IMR-90 (cell line): ENCODE data around the gene EIF4A3. TPM values are rescaled to one million over a fixed set of nuclear protein-coding genes. Genes with fewer than 3 reads are reported as not detected.

Source experiments
- ATAC-seq: fragments of 200-7000 bp; cut with Tn5 transposase; 2 replicates; pipeline ENCODE4 v1.9.1; 2020; ENCODE audit warnings: low read depth, mild to moderate bottlenecking, moderate library complexity
- BruUV-seq: library from RNA; stranded (reverse); fragments of 400-500 nt; replicated peaks from 2 replicates; lab custom pipeline; 2021; lab: Mats Ljungman, UMichigan
- CTCF ChIA-PET: fragments of 300-600 bp; formaldehyde crosslinking; extraction: SDS; loops from one replicate; lab custom pipeline; 2021; ENCODE audit warnings: antibody characterized with exemption; lab: Yijun Ruan, JAX
- POLR2A ChIA-PET: fragments of 300-600 bp; sonication (Branson Sonifier 250); formaldehyde crosslinking; loops from one replicate; lab custom pipeline; 2022; ENCODE audit warnings: antibody characterized with exemption; ENCODE audit not compliant: unreplicated experiment; lab: Charles Lee
- DNase-seq: peaks from one replicate; pipeline ENCODE4 v3.0.0; 2013
- H2AFZ ChIP-seq: replicated peaks from 2 replicates; pipeline ENCODE3; 2013; ENCODE audit warnings: low read length, mild to moderate bottlenecking; ENCODE audit not compliant: poor library complexity
- H2AK5ac ChIP-seq: 2 replicates; pipeline ENCODE4 v1.6.1; 2013; ENCODE audit warnings: low read depth, low read length, inconsistent platforms
- H2AK9ac ChIP-seq: replicated peaks from 2 replicates; pipeline ENCODE3; 2013; ENCODE audit warnings: mild to moderate bottlenecking, low read depth, low read length, moderate library complexity; ENCODE audit not compliant: poor library complexity
- H2BK120ac ChIP-seq: 2 replicates; pipeline ENCODE4 v1.6.1; 2013; ENCODE audit warnings: low read depth, low read length, inconsistent platforms
- H2BK15ac ChIP-seq: 3 replicates; pipeline ENCODE4 v1.6.1; 2013; ENCODE audit warnings: low read depth, low read length, inconsistent platforms
- H2BK20ac ChIP-seq: 2 replicates; pipeline ENCODE4 v1.6.1; 2013; ENCODE audit warnings: low read depth, mild to moderate bottlenecking, inconsistent platforms, low read length, moderate library complexity
- H2BK5ac ChIP-seq: 2 replicates; pipeline ENCODE4 v1.6.1; 2013; ENCODE audit warnings: mild to moderate bottlenecking, low read depth, low read length, inconsistent platforms; ENCODE audit not compliant: poor library complexity, severe bottlenecking
- H3K14ac ChIP-seq: replicated peaks from 2 replicates; pipeline ENCODE4 v1.6.1; 2013; ENCODE audit warnings: low read depth, low read length, inconsistent platforms
- H3K18ac ChIP-seq: 2 replicates; pipeline ENCODE4 v1.6.1; 2013; ENCODE audit warnings: low read depth, low read length, control low read depth
- H3K23ac ChIP-seq: 2 replicates; pipeline ENCODE4 v1.6.1; 2013; ENCODE audit warnings: low read depth, low read length, inconsistent platforms
- H3K27ac ChIP-seq: 2 replicates; pipeline ENCODE4 v1.5.1; 2013; ENCODE audit warnings: mild to moderate bottlenecking, control low read depth, low read length; ENCODE audit not compliant: insufficient read depth
- H3K27me3 ChIP-seq: 2 replicates; pipeline ENCODE4 v1.6.1; 2013; ENCODE audit warnings: low read length; ENCODE audit not compliant: control insufficient read depth, insufficient read depth
- H3K36me3 ChIP-seq: 2 replicates; pipeline ENCODE4 v1.6.1; 2013; ENCODE audit warnings: low read length, mixed read lengths; ENCODE audit not compliant: control insufficient read depth, insufficient read depth
- H3K4ac ChIP-seq: 2 replicates; pipeline ENCODE4 v1.6.1; 2013; ENCODE audit warnings: low read depth, low read length, inconsistent platforms
- H3K4me1 ChIP-seq: 2 replicates; pipeline ENCODE4 v1.6.1; 2013; ENCODE audit warnings: low read length, mixed read lengths; ENCODE audit not compliant: control insufficient read depth, insufficient read depth
- H3K4me2 ChIP-seq: 2 replicates; pipeline ENCODE4 v1.6.1; 2013; ENCODE audit warnings: low read depth, mild to moderate bottlenecking, control low read depth, low read length, moderate library complexity
- H3K4me3 ChIP-seq: 2 replicates; pipeline ENCODE4 v1.5.1; 2013; ENCODE audit warnings: low read depth, mild to moderate bottlenecking, control low read depth, low read length, moderate library complexity; ENCODE audit not compliant: insufficient read depth
- H3K56ac ChIP-seq: 2 replicates; pipeline ENCODE4 v1.6.1; 2013; ENCODE audit warnings: low read length, inconsistent platforms; ENCODE audit not compliant: insufficient read depth; ENCODE audit errors: extremely low read depth
- H3K79me1 ChIP-seq, 2 experiments: 2 replicates each; pipeline ENCODE4 v1.6.1; 2013; ENCODE audit warnings: low read length in 2 of 2, inconsistent platforms in 1 of 2, low read depth in 1 of 2
- H3K9ac ChIP-seq: 2 replicates; pipeline ENCODE4 v1.6.1; 2013; ENCODE audit warnings: low read depth, low read length, control low read depth
- H3K9me1 ChIP-seq: 2 replicates; pipeline ENCODE4 v1.6.1; 2013; ENCODE audit warnings: low read length, inconsistent platforms; ENCODE audit not compliant: insufficient read depth
- H3K9me3 ChIP-seq: 2 replicates; pipeline ENCODE4 v1.6.1; 2013; ENCODE audit warnings: low read length; ENCODE audit not compliant: control insufficient read depth, insufficient read depth
- H4K20me1 ChIP-seq: 2 replicates; pipeline ENCODE4 v1.6.1; 2013; ENCODE audit warnings: low read length, inconsistent platforms; ENCODE audit not compliant: insufficient read depth
- H4K5ac ChIP-seq: 2 replicates; pipeline ENCODE4 v1.6.1; 2013; ENCODE audit warnings: mild to moderate bottlenecking, low read depth, low read length, control low read depth
- H4K8ac ChIP-seq, 2 experiments: 2 replicates each; pipeline ENCODE4 v1.6.1; 2013; ENCODE audit warnings: low read depth in 2 of 2, low read length in 2 of 2, control low read depth in 1 of 2, inconsistent platforms in 1 of 2
- H4K91ac ChIP-seq: 2 replicates; pipeline ENCODE4 v1.6.1; 2013; ENCODE audit warnings: low read depth, low read length, inconsistent platforms; ENCODE audit not compliant: insufficient read depth
- RAD21 ChIP-seq: IDR thresholded peaks from 2 replicates; pipeline ENCODE4 v1.6.1; 2012; ENCODE audit warnings: low read length, improper control_type of control experiment
- WGBS, 2 experiments: methylation state at CpG; one replicate each; pipeline versions ENCODE4 v1.1.5 to v1.1.7; 2013; ENCODE audit warnings: missing lambda C conversion rate in 2 of 2; ENCODE audit not compliant: insufficient read length in 1 of 2; ENCODE audit errors: extremely low coverage in 2 of 2; 5-methylcytosine and 5-hydroxymethylcytosine counted together
- dilution Hi-C: fragments of 300-500 bp; cut with HindIII; formaldehyde crosslinking; loops from one replicate; pipeline ENCODE4 v1.14.3; 2018; ENCODE audit warnings: low sequenced_read_pairs; ENCODE audit not compliant: unreplicated experiment
- in situ Hi-C: fragments of 300-500 bp; cut with MboI; formaldehyde crosslinking; loops from 3 replicates; pipeline ENCODE4 v1.14.3; 2019; ENCODE audit warnings: low sequenced_read_pairs, inconsistent platforms, mixed read lengths
- intact Hi-C: fragments of 100-400 bp; cut with micrococcal nuclease; formaldehyde crosslinking; loops from 2 replicates; pipeline ENCODE4 v1.10.0; 2022
- polyA plus RNA-seq, 3 experiments: library from polyadenylated mRNA; depleted of rRNA; stranded (reverse); fragments of >200 nt; gene quantifications; 2 replicates each; pipeline ENCODE4 v1.2.3, GENCODE V29; 2012; ENCODE audit warnings: low replicate concordance in 1 of 3
- total RNA-seq: library from RNA; depleted of rRNA; stranded (reverse); fragments of >200 nt; gene quantifications from 2 replicates; pipeline ENCODE4 v1.2.3, GENCODE V29; 2012

The EIF4A3 gene
- total and polyA plus RNA-seq, 2 of the 4 experiments (the other 2 are of a cell fraction) = 85.3 to 97.1 TPM

GRCh38 chr17:80118601-80119270, 28.2 kb downstream of the EIF4A3 start:
- no peak for ATAC-seq
- Histone ChIP-seq H3K36me3 (peaks cover 3% of the 10 kb centered on the region; the same call in 1 of the 2 replicates), H4K5ac (no peak overlapping the region), H3K4me2 (no peak overlapping the region), H2AK9ac (no peak overlapping the region), H3K4me3 (no peak overlapping the region), H2BK20ac (no peak overlapping the region), H3K18ac (no peak overlapping the region), H3K9me3 (no peaks in the 10 kb centered on the region), H3K23ac (no peak overlapping the region), H2AFZ (no peak overlapping the region), H3K14ac (no peak overlapping the region), H3K27ac (no peak overlapping the region), H3K56ac (no peak overlapping the region), H2BK15ac (no peak overlapping the region), H2AK5ac (no peak overlapping the region), H2BK5ac (no peak overlapping the region), H2BK120ac (no peak overlapping the region), H3K4me1 (peaks cover 5% of the 10 kb centered on the region), H4K91ac (no peak overlapping the region), H4K8ac (no peak overlapping the region), H3K9me1 (peaks cover 7% of the 10 kb centered on the region), H3K4ac (no peak overlapping the region), H3K79me1 (no peaks in the 10 kb centered on the region), H3K27me3 (no peaks in the 10 kb centered on the region), H3K9ac (no peak overlapping the region), H4K20me1 (no peaks in the 10 kb centered on the region)
- ChIA-PET POLR2A (no interaction called here), CTCF (no interaction called here)
- DNase-seq = no peak
- TF ChIP-seq RAD21 = no peak
- 75% methylated on average over 9 of the region's 35 CpGs; no CpG with 5 or more reads in 1 of the 2 experiments for WGBS, 2 experiments
- in situ Hi-C loops (no loop called here), intact Hi-C loops (no loop called here), dilution Hi-C loops (no loop called here)
- no TSS peak for BruUV-seq
